GM12875 (cell line): ENCODE results near the gene CBFA2T3.

Experiments used
- H3K4me3 ChIP-seq: one replicate; pipeline ENCODE4 v1.5.1; 2011; ENCODE audit warnings: low read depth, low read length, control low read depth
- CTCF ChIP-seq: IDR thresholded peaks from 2 replicates; pipeline ENCODE4 v1.5.1; 2011; ENCODE audit warnings: low read depth, mild to moderate bottlenecking, control low read depth, inconsistent platforms, low read length, moderate library complexity, borderline replicate concordance; ENCODE audit not compliant: insufficient read depth

The CBFA2T3 gene

GRCh38 chr16:88938119-88938776 is 38.8 kb downstream of the CBFA2T3 start:
- no peak overlapping the region for H3K4me3 ChIP-seq
- TF ChIP-seq CTCF: no peak

GRCh38 chr16:88937206-88937621 is 39.8 kb downstream of the CBFA2T3 start:
- TF ChIP-seq CTCF: no peak
- no peak overlapping the region for H3K4me3 ChIP-seq

- peak overlapping the region; percentile 19 for H3K4me3 ChIP-seq
- TF ChIP-seq CTCF: no peak
These were observed 40.3 kb downstream of the CBFA2T3 start for GRCh38 chr16:88936556-88937205.

- peak; percentile 44 for TF ChIP-seq CTCF
- no peak overlapping the region for H3K4me3 ChIP-seq
These were observed 40.9 kb downstream of the CBFA2T3 start for GRCh38 chr16:88936008-88936555.

GRCh38 chr16:88934066-88934667 is 42.8 kb downstream of the CBFA2T3 start:
- TF ChIP-seq CTCF: no peak
- H3K4me3 ChIP-seq: no peak overlapping the region

- no peak for TF ChIP-seq CTCF
- no peak overlapping the region for H3K4me3 ChIP-seq
These were observed 44.1 kb downstream of the CBFA2T3 start for GRCh38 chr16:88932929-88933328.
